H1 (cell line): ENCODE results near the gene RNF182. TPM values are rescaled to one million over a fixed set of nuclear protein-coding genes. Genes with fewer than 3 reads are reported as not detected.

Experiments used
- CTCF ChIA-PET: fragments of 300-600 bp; sonication (Branson Sonifier 250); formaldehyde crosslinking; loops from one replicate; lab custom pipeline; 2021; ENCODE audit not compliant: partially characterized antibody; lab: Charles Lee
- POLR2A ChIA-PET: fragments of 300-600 bp; sonication (Branson Sonifier 250); formaldehyde crosslinking; loops from one replicate; lab custom pipeline; 2021; ENCODE audit warnings: inconsistent platforms; ENCODE audit not compliant: partially characterized antibody; lab: Charles Lee
- DNase-seq, 2 experiments: peaks; one replicate each; pipeline versions ENCODE4 v3.0.0 to v3.0.0-alpha.2; 2010 to 2022; ENCODE audit warnings: low spot score in 2 of 2, low read depth in 1 of 2, mixed read lengths in 1 of 2
- FAIRE-seq: peaks from 2 replicates; lab custom pipeline; 2011; peaks lifted over from hg19 to GRCh38; lab: Jason Lieb, UNC
- H2AFZ ChIP-seq: 2 replicates; pipeline ENCODE4 v1.8.1; 2012; ENCODE audit warnings: low read length, inconsistent platforms
- H2AK5ac ChIP-seq: 2 replicates; pipeline ENCODE4 v1.6.1; 2013; ENCODE audit warnings: low read depth, low read length
- H2BK120ac ChIP-seq: replicated peaks from 2 replicates; pipeline ENCODE3; 2013; ENCODE audit warnings: low read depth, low read length, inconsistent platforms
- H2BK12ac ChIP-seq: 2 replicates; pipeline ENCODE4 v1.6.1; 2013; ENCODE audit warnings: low read depth, low read length
- H2BK15ac ChIP-seq: 2 replicates; pipeline ENCODE4 v1.6.1; 2013; ENCODE audit warnings: low read length
- H2BK20ac ChIP-seq: 2 replicates; pipeline ENCODE4 v1.6.1; 2013; ENCODE audit warnings: low read length
- H2BK5ac ChIP-seq: 2 replicates; pipeline ENCODE4 v1.6.1; 2013; ENCODE audit warnings: low read depth, low read length
- H3K14ac ChIP-seq: 2 replicates; pipeline ENCODE4 v1.6.1; 2013; ENCODE audit warnings: inconsistent platforms; ENCODE audit not compliant: insufficient read length
- H3K18ac ChIP-seq: 2 replicates; pipeline ENCODE4 v1.6.1; 2013; ENCODE audit warnings: low read length; ENCODE audit errors: extremely low read depth
- H3K23ac ChIP-seq: 2 replicates; pipeline ENCODE4 v1.6.1; 2013; ENCODE audit warnings: inconsistent platforms; ENCODE audit not compliant: insufficient read length
- H3K23me2 ChIP-seq: 2 replicates; pipeline ENCODE4 v1.6.1; 2013; ENCODE audit warnings: low read depth, low read length
- H3K27ac ChIP-seq: 2 replicates; pipeline ENCODE4 v1.6.1; 2011; ENCODE audit warnings: low read depth, low read length, inconsistent platforms
- H3K27me3 ChIP-seq, 4 experiments: replicated peaks in 1 of 4; 1 replicate in 1 of 4; 2 replicates in 3 of 4; pipeline versions ENCODE4 v1.6.1 to v1.8.1; 2011 to 2013; ENCODE audit warnings: low read length in 3 of 4, mild to moderate bottlenecking in 3 of 4, inconsistent platforms in 2 of 4, mixed read lengths in 2 of 4, moderate library complexity in 1 of 4; ENCODE audit not compliant: control insufficient read depth in 3 of 4, insufficient read depth in 3 of 4; ENCODE audit errors: extremely low read depth in 1 of 4
- H3K36me3 ChIP-seq, 4 experiments: 2 replicates each; pipeline versions ENCODE4 v1.6.1 to v1.8.1; 2011 to 2013; ENCODE audit warnings: mild to moderate bottlenecking in 4 of 4, low read length in 3 of 4, moderate library complexity in 2 of 4, control low read depth in 1 of 4, inconsistent platforms in 1 of 4; ENCODE audit not compliant: insufficient read depth in 4 of 4, control insufficient read depth in 2 of 4
- H3K4ac ChIP-seq: replicated peaks from 2 replicates; pipeline ENCODE3; 2013; ENCODE audit warnings: low read length, low read depth, mixed read lengths, inconsistent platforms; ENCODE audit not compliant: insufficient read length
- H3K4me1 ChIP-seq, 4 experiments: replicated peaks in 1 of 4; 1 replicate in 1 of 4; 2 replicates in 3 of 4; pipeline versions ENCODE4 v1.6.1 to v1.8.1; 2011 to 2013; ENCODE audit warnings: low read length in 3 of 4, inconsistent platforms in 2 of 4, mixed read lengths in 1 of 4; ENCODE audit not compliant: insufficient read depth in 4 of 4, control insufficient read depth in 3 of 4
- H3K4me2 ChIP-seq, 2 experiments: 2 replicates each; pipeline versions ENCODE4 v1.6.1 to v1.8.1; 2011 to 2013; ENCODE audit warnings: low read depth in 2 of 2, low read length in 2 of 2, control low read depth in 1 of 2, inconsistent platforms in 1 of 2, mild to moderate bottlenecking in 1 of 2; ENCODE audit not compliant: insufficient read depth in 1 of 2
- H3K4me3 ChIP-seq, 4 experiments: fragments of 200-600, 300-600 bp in 1 of 4; sonication (generic), shearing (Covaris generic), sonication (Bioruptor Twin) in 1 of 4; 2 replicates each; pipeline versions ENCODE4 v1.5.1 to v1.8.1; 2011 to 2016; ENCODE audit warnings: low read length in 4 of 4, low read depth in 3 of 4, control low read depth in 2 of 4, inconsistent platforms in 2 of 4, mild to moderate bottlenecking in 2 of 4, mixed read lengths in 1 of 4, moderate library complexity in 1 of 4; ENCODE audit not compliant: insufficient read depth in 2 of 4; ENCODE audit errors: extremely low read depth in 1 of 4
- H3K56ac ChIP-seq: replicated peaks from 2 replicates; pipeline ENCODE3; 2013; ENCODE audit warnings: low read depth, mild to moderate bottlenecking, mixed read lengths, low read length, inconsistent platforms; ENCODE audit not compliant: insufficient read length
- H3K79me1 ChIP-seq: 2 replicates; pipeline ENCODE4 v1.6.1; 2013; ENCODE audit warnings: low read depth, low read length, control low read depth
- H3K79me2 ChIP-seq, 2 experiments: 2 replicates each; pipeline versions ENCODE4 v1.6.1 to v1.8.1; 2012 to 2013; ENCODE audit warnings: low read length in 2 of 2, mild to moderate bottlenecking in 2 of 2, inconsistent platforms in 1 of 2; ENCODE audit not compliant: insufficient read depth in 2 of 2, control insufficient read depth in 1 of 2
- H3K9ac ChIP-seq, 4 experiments: replicated peaks in 1 of 4; 1 replicate in 1 of 4; 2 replicates in 3 of 4; pipeline versions ENCODE4 v1.6.1 to v1.8.1; 2011 to 2013; ENCODE audit warnings: low read depth in 3 of 4, low read length in 3 of 4, control low read depth in 2 of 4, mild to moderate bottlenecking in 2 of 4, moderate library complexity in 2 of 4, inconsistent platforms in 1 of 4; ENCODE audit errors: extremely low read depth in 1 of 4
- H3K9me3 ChIP-seq, 2 experiments: 2 replicates each; pipeline versions ENCODE4 v1.6.1 to v1.8.1; 2012 to 2013; ENCODE audit warnings: mild to moderate bottlenecking in 2 of 2, moderate library complexity in 2 of 2, control low read depth in 1 of 2, inconsistent platforms in 1 of 2, low read depth in 1 of 2, low read length in 1 of 2, mixed read lengths in 1 of 2; ENCODE audit not compliant: insufficient read depth in 2 of 2
- H4K20me1 ChIP-seq, 2 experiments: replicated peaks in 1 of 2; 2 replicates each; pipeline versions ENCODE3 to v1.8.1; 2011 to 2013; ENCODE audit warnings: inconsistent platforms in 2 of 2, low read length in 2 of 2, mild to moderate bottlenecking in 1 of 2; ENCODE audit not compliant: insufficient read depth in 2 of 2, control insufficient read depth in 1 of 2
- H4K5ac ChIP-seq: 2 replicates; pipeline ENCODE4 v1.6.1; 2013; ENCODE audit warnings: low read length, low read depth, mixed read lengths, inconsistent platforms; ENCODE audit not compliant: insufficient read length
- H4K8ac ChIP-seq: 2 replicates; pipeline ENCODE4 v1.8.0; 2013; ENCODE audit warnings: mild to moderate bottlenecking, moderate library complexity, low read length, inconsistent platforms; ENCODE audit not compliant: insufficient read depth; ENCODE audit errors: extremely low read depth
- H4K91ac ChIP-seq: replicated peaks from 2 replicates; pipeline ENCODE3; 2013; ENCODE audit warnings: low read length, mixed read lengths, inconsistent platforms; ENCODE audit not compliant: insufficient read length
- BRCA1 ChIP-seq: IDR thresholded peaks from 2 replicates; pipeline ENCODE4 v1.6.1; 2012; ENCODE audit warnings: low read depth, low read length, improper control_type of control experiment
- CHD1 ChIP-seq: IDR thresholded peaks from 2 replicates; pipeline ENCODE4 v1.6.1; 2012; ENCODE audit warnings: low read depth, low read length, improper control_type of control experiment
- CHD2 ChIP-seq: IDR thresholded peaks from 2 replicates; pipeline ENCODE4 v1.6.1; 2012; ENCODE audit warnings: low read length, improper control_type of control experiment
- EGR1 ChIP-seq: IDR thresholded peaks from 2 replicates; pipeline ENCODE4 v1.6.1; 2011; ENCODE audit warnings: low read depth, low read length, borderline replicate concordance
- EZH2 ChIP-seq: fragments of 200-600 bp; sonication (generic); IDR thresholded peaks from 2 replicates; pipeline ENCODE4 v1.7.1; 2012; ENCODE audit warnings: low read depth, mild to moderate bottlenecking, moderate library complexity, low read length, inconsistent platforms; ENCODE audit not compliant: severe bottlenecking
- GTF2F1 ChIP-seq: IDR thresholded peaks from 2 replicates; pipeline ENCODE4 v1.6.1; 2012; ENCODE audit warnings: low read depth, low read length, improper control_type of control experiment, borderline replicate concordance
- HDAC6 ChIP-seq: IDR thresholded peaks from one replicate; pipeline ENCODE4 v1.7.1; 2012; ENCODE audit warnings: low read depth, mild to moderate bottlenecking, inconsistent platforms, low read length, moderate library complexity
- JUND ChIP-seq: IDR thresholded peaks from 2 replicates; pipeline ENCODE4 v1.6.1; 2011; ENCODE audit warnings: mild to moderate bottlenecking, improper control_type of control experiment, low read length
- KDM1A ChIP-seq: fragments of 200-600, 300-600 bp; sonication (generic); IDR thresholded peaks from 2 replicates; pipeline ENCODE4 v1.7.1; 2016; ENCODE audit warnings: mild to moderate bottlenecking, low read length, borderline replicate concordance
- KDM4A ChIP-seq: IDR thresholded peaks from one replicate; pipeline ENCODE4 v1.7.1; 2012; ENCODE audit warnings: low read depth, mild to moderate bottlenecking, moderate library complexity, low read length, inconsistent platforms; ENCODE audit not compliant: severe bottlenecking
- POLR2AphosphoS5 ChIP-seq: IDR thresholded peaks from 2 replicates; pipeline ENCODE4 v1.6.1; 2011; ENCODE audit warnings: low read depth, low read length
- SIRT6 ChIP-seq: IDR thresholded peaks from one replicate; pipeline ENCODE4 v1.7.1; 2012; ENCODE audit warnings: low read length, inconsistent platforms
- SP2 ChIP-seq: IDR thresholded peaks from 2 replicates; pipeline ENCODE4 v1.6.1; 2012; ENCODE audit warnings: mild to moderate bottlenecking, low read length, inconsistent platforms
- TAF1 ChIP-seq: IDR thresholded peaks from 2 replicates; pipeline ENCODE4 v1.6.1; 2011; ENCODE audit warnings: mild to moderate bottlenecking, low read depth, low read length
- WGBS, 2 experiments: shearing (Covaris generic) in 1 of 2; methylation state at CpG; one replicate each; pipeline versions ENCODE4 v1.1.6 to v1.1.7; 2013 to 2015; ENCODE audit warnings: low lambda C conversion rate in 2 of 2, mixed read lengths in 2 of 2, inconsistent platforms in 1 of 2, low coverage in 1 of 2, missing lambda C conversion rate in 1 of 2; ENCODE audit not compliant: insufficient replicate concordance in 2 of 2, insufficient coverage in 1 of 2, insufficient read length in 1 of 2; ENCODE audit errors: extremely low coverage in 1 of 2, missing lambda C conversion rate in 1 of 2; 5-methylcytosine and 5-hydroxymethylcytosine counted together
- polyA plus RNA-seq, 7 experiments: library from polyadenylated mRNA; depleted of rRNA in 3 of 7; stranded (reverse) in 5 of 7; unstranded in 2 of 7; fragments of >200 nt in 5 of 7; fragments of 200-250 nt in 2 of 7; gene quantifications; 1 replicate in 5 of 7; 2 replicates in 1 of 7; 4 replicates in 1 of 7; pipeline versions ENCODE4 v1.2.1 to v1.2.3, GENCODE V29; 2011 to 2013; ENCODE audit warnings: missing spikeins in 2 of 7, mixed read lengths in 2 of 7
- total RNA-seq: library from RNA; stranded (reverse); fragmentation: NEBNext Ultra II Directional; extraction: Animal tissue kit (Norgen Biotek cat#: 25700); gene quantifications from 2 replicates; pipeline ENCODE4 v1.2.1, GENCODE V29; 2021

Gene RNF182
- total and polyA plus RNA-seq, 2 of the 8 experiments (the other 6 are each of a cell fraction or from before 2014, with no cell fraction given), result 6.2 to 10.7 TPM

GRCh38 chr6:13931797-13932402 is 7.1 kb downstream of the RNF182 start:
- no peak for DNase-seq
- POLR2A ChIA-PET, result no interaction called here
- WGBS, 2 experiments, result 93% methylated on average over 1 of the region's 1 CpG; no CpG with 5 or more reads in 1 of the 2 experiments
- TF ChIP-seq CHD1, result no peak
- no peak for TF ChIP-seq HDAC6
- no peak for TF ChIP-seq KDM1A
- TF ChIP-seq JUND, result no peak
- TF ChIP-seq BRCA1, result no peak
- no peak for TF ChIP-seq EGR1
- no peak for TF ChIP-seq POLR2AphosphoS5
- no peak for TF ChIP-seq SIRT6
- no peak for TF ChIP-seq TAF1
- TF ChIP-seq CHD2, result no peak
- no peak for TF ChIP-seq SP2
- TF ChIP-seq EZH2, result no peak
- no peak for TF ChIP-seq GTF2F1
- TF ChIP-seq KDM4A, result no peak

More at GRCh38 chr6:13931797-13932402, 7.1 kb downstream of the RNF182 start:
- Histone ChIP-seq H3K14ac (no peak overlapping the region), H4K8ac (no peak overlapping the region), H2BK12ac (no peak overlapping the region), H4K5ac (no peak overlapping the region), H4K91ac (no peak overlapping the region), H2BK20ac (no peak overlapping the region), H4K20me1 (no peaks in the 10 kb centered on the region), H3K79me2 (peaks cover 0 to 23% of the 10 kb centered on the region in 2 experiments; a peak in 2 of 4 replicates), H3K56ac (no peak overlapping the region), H2AFZ (no peak overlapping the region), H3K18ac (no peak overlapping the region), H3K4ac (no peak overlapping the region), H3K36me3 (no peaks in the 10 kb centered on the region), H3K27me3 (no peaks in the 10 kb centered on the region), H3K4me2 (no peak overlapping the region), H3K9ac (no peak overlapping the region), H3K4me3 (no peak overlapping the region), H3K23ac (no peak overlapping the region), H3K79me1 (no peaks in the 10 kb centered on the region), H2BK120ac (no peak overlapping the region), H3K23me2 (no peaks in the 10 kb centered on the region), H3K27ac (no peak overlapping the region), H2BK5ac (no peak overlapping the region), H3K9me3 (no peaks in the 10 kb centered on the region), H2BK15ac (no peak overlapping the region), H3K4me1 (peaks cover 0 to 10% (median 4%) of the 10 kb centered on the region in 4 experiments; a peak in 4 of 7 replicates), H2AK5ac (no peak overlapping the region)
- CTCF ChIA-PET, result no interaction called here
- no peak for FAIRE-seq
